ENCODE results near the gene SEMA5A.

Gene SEMA5A

GRCh38 chr5:9386945-9387344 lies 158.9 kb downstream of the SEMA5A start:
- H3K4me3 ChIP-seq (ENCODE audit: low read depth, low read length), result no peak overlapping the region
- no peaks in the 10 kb centered on the region for H3K27me3 ChIP-seq (ENCODE audit: control insufficient read depth, insufficient read depth, low read length)
- H3K9ac ChIP-seq, result no peak overlapping the region
- H3K4me2 ChIP-seq (ENCODE audit: low read length), result no peak overlapping the region
- H3K4me1 ChIP-seq, result no peaks in the 10 kb centered on the region
- no peak for TF ChIP-seq CTCF (IDR thresholded peaks at IDR 0.05)
- no peak overlapping the region for H3K27ac ChIP-seq
- no peaks in the 10 kb centered on the region for H3K79me2 ChIP-seq
- H3K36me3 ChIP-seq (ENCODE audit: control insufficient read depth, insufficient read depth, low read length), result no peaks in the 10 kb centered on the region
- H2AFZ ChIP-seq, result no peak overlapping the region
- H3K9me3 ChIP-seq (ENCODE audit: control insufficient read depth, low read length), result no peaks in the 10 kb centered on the region

GRCh38 chr5:9382522-9382921 lies 163.4 kb downstream of the SEMA5A start:
- H3K4me3 ChIP-seq (ENCODE audit: low read depth, low read length), result no peak overlapping the region
- no peak overlapping the region for H3K27ac ChIP-seq
- no peaks in the 10 kb centered on the region for H3K36me3 ChIP-seq (ENCODE audit: control insufficient read depth, insufficient read depth, low read length)
- no peak overlapping the region for H3K9ac ChIP-seq
- no peak overlapping the region for H2AFZ ChIP-seq
- H3K4me2 ChIP-seq (ENCODE audit: low read length), result no peak overlapping the region
- H3K9me3 ChIP-seq (ENCODE audit: control insufficient read depth, low read length), result no peaks in the 10 kb centered on the region
- no peaks in the 10 kb centered on the region for H3K79me2 ChIP-seq
- no peaks in the 10 kb centered on the region for H3K27me3 ChIP-seq (ENCODE audit: control insufficient read depth, insufficient read depth, low read length)
- no peak for TF ChIP-seq CTCF (IDR thresholded peaks at IDR 0.05)
- H3K4me1 ChIP-seq, result no peaks in the 10 kb centered on the region

GRCh38 chr5:9381464-9381863 lies 164.4 kb downstream of the SEMA5A start:
- no peaks in the 10 kb centered on the region for H3K79me2 ChIP-seq
- no peaks in the 10 kb centered on the region for H3K36me3 ChIP-seq (ENCODE audit: control insufficient read depth, insufficient read depth, low read length)
- H3K4me1 ChIP-seq, result no peaks in the 10 kb centered on the region
- no peak overlapping the region for H3K27ac ChIP-seq
- no peak overlapping the region for H3K4me2 ChIP-seq (ENCODE audit: low read length)
- H3K9ac ChIP-seq, result no peak overlapping the region
- no peak overlapping the region for H3K4me3 ChIP-seq (ENCODE audit: low read depth, low read length)
- no peaks in the 10 kb centered on the region for H3K27me3 ChIP-seq (ENCODE audit: control insufficient read depth, insufficient read depth, low read length)
- TF ChIP-seq CTCF (IDR thresholded peaks at IDR 0.05), result no peak
- H2AFZ ChIP-seq, result no peak overlapping the region
- no peaks in the 10 kb centered on the region for H3K9me3 ChIP-seq (ENCODE audit: control insufficient read depth, low read length)

GRCh38 chr5:9380109-9380508 lies 165.8 kb downstream of the SEMA5A start:
- Histone ChIP-seq H3K9ac (no peak overlapping the region), H3K4me3 (ENCODE audit: low read depth, low read length) (no peak overlapping the region), H3K27me3 (ENCODE audit: control insufficient read depth, insufficient read depth, low read length) (no peaks in the 10 kb centered on the region), H3K4me1 (no peaks in the 10 kb centered on the region), H3K79me2 (no peaks in the 10 kb centered on the region), H3K36me3 (ENCODE audit: control insufficient read depth, insufficient read depth, low read length) (no peaks in the 10 kb centered on the region), H3K9me3 (ENCODE audit: control insufficient read depth, low read length) (no peaks in the 10 kb centered on the region), H3K27ac (no peak overlapping the region), H3K4me2 (ENCODE audit: low read length) (no peak overlapping the region), H2AFZ (no peak overlapping the region)
- TF ChIP-seq CTCF (IDR thresholded peaks at IDR 0.05), result no peak

GRCh38 chr5:9376363-9377117 lies 169.3 kb downstream of the SEMA5A start:
- H2AFZ ChIP-seq, result no peak overlapping the region
- H3K4me1 ChIP-seq, result no peaks in the 10 kb centered on the region
- no peaks in the 10 kb centered on the region for H3K36me3 ChIP-seq (ENCODE audit: control insufficient read depth, insufficient read depth, low read length)
- no peak overlapping the region for H3K27ac ChIP-seq
- no peak overlapping the region for H3K4me2 ChIP-seq (ENCODE audit: low read length)
- H3K79me2 ChIP-seq, result no peaks in the 10 kb centered on the region
- TF ChIP-seq CTCF (IDR thresholded peaks at IDR 0.05), result no peak
- no peak overlapping the region for H3K4me3 ChIP-seq (ENCODE audit: low read depth, low read length)
- H3K9me3 ChIP-seq (ENCODE audit: control insufficient read depth, low read length), result no peaks in the 10 kb centered on the region
- H3K9ac ChIP-seq, result no peak overlapping the region
- H3K27me3 ChIP-seq (ENCODE audit: control insufficient read depth, insufficient read depth, low read length), result no peaks in the 10 kb centered on the region
